NCI-H226 (cell line): Measurements from ENCODE around the gene CD320.
"Not testable (repeated sequence)": the region's sequence is repeated elsewhere in the genome, so short reads cannot be mapped to it uniquely, and the experiment has no call there.

Source experiments
- DNase-seq: peaks from one replicate; pipeline ENCODE4 v3.0.0-alpha.2; 2015

Gene CD320

GRCh38 chr19:8306235-8307054 is 1.7 kb downstream of the CD320 start:
- no peak for DNase-seq

GRCh38 chr19:8305798-8306197 is 2.4 kb downstream of the CD320 start:
- no peak for DNase-seq

- no peak for DNase-seq
These were observed 3.1 kb downstream of the CD320 start for GRCh38 chr19:8304841-8305621.

- DNase-seq = no peak
These were observed 5.4 kb downstream of the CD320 start for GRCh38 chr19:8302734-8303133.

GRCh38 chr19:8302357-8302691 is 5.8 kb downstream of the CD320 start:
- DNase-seq = no peak

GRCh38 chr19:8291337-8291736 is 16.8 kb downstream of the CD320 start:
- not testable (repeated sequence) for DNase-seq

GRCh38 chr19:8276508-8276907 is 31.6 kb downstream of the CD320 start:
- not testable (repeated sequence) for DNase-seq

- no peak for DNase-seq
These were observed 38.4 kb downstream of the CD320 start for GRCh38 chr19:8269724-8270123.

GRCh38 chr19:8265872-8266271 is 42.3 kb downstream of the CD320 start:
- no peak for DNase-seq

GRCh38 chr19:8264248-8264647 is 43.9 kb downstream of the CD320 start:
- not testable (repeated sequence) for DNase-seq

GRCh38 chr19:8262431-8262830 is 45.7 kb downstream of the CD320 start:
- DNase-seq = no peak

- DNase-seq = no peak
These were observed 46.3 kb downstream of the CD320 start for GRCh38 chr19:8261881-8262280.

GRCh38 chr19:8261347-8261746 is 46.8 kb downstream of the CD320 start:
- DNase-seq = no peak

- no peak for DNase-seq
These were observed 48.3 kb downstream of the CD320 start for GRCh38 chr19:8259922-8260247.

- no peak for DNase-seq
These were observed 48.8 kb downstream of the CD320 start for GRCh38 chr19:8259142-8259921.

- peak; percentile 78 for DNase-seq
These were observed 51.1 kb downstream of the CD320 start for GRCh38 chr19:8257052-8257443.

GRCh38 chr19:8256276-8257051 is 51.7 kb downstream of the CD320 start:
- no peak for DNase-seq

- DNase-seq = no peak
These were observed 52.6 kb downstream of the CD320 start for GRCh38 chr19:8255426-8256125.

- no peak for DNase-seq
These were observed 53.7 kb downstream of the CD320 start for GRCh38 chr19:8254286-8255001.

GRCh38 chr19:8253678-8254077 is 54.5 kb downstream of the CD320 start:
- DNase-seq = no peak

GRCh38 chr19:8252922-8253589 is 55.1 kb downstream of the CD320 start:
- DNase-seq = peak; percentile 48
